GM21390 (cell line): ENCODE data around the gene COL4A5.
"Not testable (repeated sequence)": the region's sequence is repeated elsewhere in the genome, so short reads cannot be mapped to it uniquely, and the experiment has no call there.

ENCODE experiments used
- ATAC-seq: cut with Tn5 transposase; IDR thresholded peaks from one replicate; pipeline ENCODE4 v1.9.1; 2021; ENCODE audit not compliant: unreplicated experiment

COL4A5 gene

GRCh38 chrX:108439426-108439942 lies at the start of gene COL4A5:
TSS of gene COL4A5 (plus strand) at chrX:108439838. CDS start at chrX:108440126, 288 bp downstream.
- ATAC-seq = no peak

GRCh38 chrX:108390976-108391717 lies 48.5 kb upstream of the COL4A5 start:
- ATAC-seq = not testable (repeated sequence)

- ATAC-seq = no peak
Measured at GRCh38 chrX:108396188-108396891, 43.3 kb upstream of the COL4A5 start.

DNA sequence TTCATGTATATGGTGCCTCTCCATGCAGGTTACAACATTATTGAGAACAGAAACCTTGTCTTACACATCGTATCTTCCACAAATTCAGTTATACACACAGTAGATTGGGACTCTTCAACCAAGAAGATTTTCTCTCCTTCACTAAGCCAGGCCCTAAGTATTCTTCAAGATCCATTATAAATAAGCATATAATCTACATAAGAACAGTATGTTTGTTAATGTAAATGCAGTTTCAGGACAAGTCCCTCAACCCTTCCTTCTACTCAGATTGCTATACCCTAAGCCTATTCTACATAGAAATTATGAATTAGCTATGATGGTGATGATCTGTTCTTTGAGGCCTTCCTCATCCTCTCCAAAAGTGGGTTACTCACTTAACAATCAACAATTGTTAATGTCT lies 42.7 kb upstream of the COL4A5 start:
- no peak for ATAC-seq

DNA sequence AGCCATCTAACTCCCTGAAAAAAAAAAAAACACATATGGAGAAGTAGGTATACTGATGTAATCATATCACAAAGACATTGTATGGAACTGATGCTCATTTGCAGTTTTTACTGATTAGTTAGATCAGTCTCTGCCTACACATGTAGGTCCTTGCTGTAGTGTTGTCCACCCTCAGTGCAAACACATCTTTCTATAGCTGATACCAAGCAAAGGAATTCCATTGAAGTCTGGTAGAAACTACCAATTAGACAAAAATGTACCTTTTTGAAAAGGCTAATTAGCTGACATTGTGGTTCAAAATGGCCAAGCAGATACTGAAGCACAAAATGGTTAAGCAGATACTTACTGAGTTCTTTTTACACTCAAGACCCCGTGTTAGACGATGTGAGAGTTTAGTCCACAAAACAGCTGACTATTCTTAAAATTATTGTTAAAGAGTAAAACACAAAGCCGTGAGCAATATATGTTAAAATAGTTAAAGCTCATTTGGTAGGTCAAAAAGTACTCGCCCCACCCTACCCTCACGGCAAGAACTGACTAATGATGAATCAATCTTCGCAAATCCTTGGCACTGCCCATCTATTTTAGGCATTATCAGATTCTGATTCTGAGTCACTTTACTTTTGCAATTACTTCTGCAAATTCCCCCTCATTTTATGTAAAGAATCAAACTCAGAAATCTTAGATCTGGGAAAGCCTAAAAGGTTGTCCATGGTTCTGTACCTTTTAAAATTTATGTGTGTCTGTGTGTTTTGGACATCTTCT lies 41.8 kb upstream of the COL4A5 start:
- ATAC-seq = no peak

- ATAC-seq = no peak
Measured at GRCh38 chrX:108399418-108400165, 40.0 kb upstream of the COL4A5 start.

DNA sequence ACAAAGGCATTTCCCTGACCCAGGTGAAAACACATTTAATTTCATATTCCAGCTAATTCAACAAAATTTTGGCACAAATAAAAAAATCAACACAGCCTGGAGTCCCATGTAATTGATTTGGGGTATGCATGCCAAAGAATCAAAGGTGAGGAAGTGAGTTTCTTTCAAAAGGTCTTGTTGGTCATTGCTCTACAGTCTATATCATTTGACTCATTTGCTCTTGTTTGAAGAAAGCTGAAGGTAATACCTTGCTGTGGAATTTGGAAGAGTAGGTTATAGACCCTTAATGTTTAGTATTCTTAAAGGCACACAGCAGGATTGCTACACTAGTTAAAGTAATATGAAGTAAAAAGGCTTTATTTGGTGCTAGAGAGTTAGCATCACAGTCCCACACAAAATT lies 26.9 kb upstream of the COL4A5 start:
- no peak for ATAC-seq

DNA sequence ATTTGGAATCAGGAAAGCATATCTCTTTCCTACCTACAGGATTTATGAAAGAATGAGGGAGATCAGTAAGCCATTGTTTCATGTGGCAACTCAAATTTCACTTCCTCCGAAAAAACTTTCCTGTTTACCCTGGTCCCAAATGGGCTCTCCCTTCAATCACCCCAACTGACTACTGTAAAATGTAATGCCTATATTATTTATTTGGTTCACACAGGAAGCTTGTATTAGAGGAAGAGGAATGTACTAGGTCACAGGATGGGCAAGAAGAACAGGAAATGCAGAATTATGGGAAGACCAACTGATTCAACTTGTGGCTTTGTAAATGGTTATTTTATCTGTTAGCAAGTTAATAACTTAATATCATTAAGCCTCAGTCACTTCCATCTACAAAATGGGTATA lies 24.5 kb upstream of the COL4A5 start:
- ATAC-seq = no peak

DNA sequence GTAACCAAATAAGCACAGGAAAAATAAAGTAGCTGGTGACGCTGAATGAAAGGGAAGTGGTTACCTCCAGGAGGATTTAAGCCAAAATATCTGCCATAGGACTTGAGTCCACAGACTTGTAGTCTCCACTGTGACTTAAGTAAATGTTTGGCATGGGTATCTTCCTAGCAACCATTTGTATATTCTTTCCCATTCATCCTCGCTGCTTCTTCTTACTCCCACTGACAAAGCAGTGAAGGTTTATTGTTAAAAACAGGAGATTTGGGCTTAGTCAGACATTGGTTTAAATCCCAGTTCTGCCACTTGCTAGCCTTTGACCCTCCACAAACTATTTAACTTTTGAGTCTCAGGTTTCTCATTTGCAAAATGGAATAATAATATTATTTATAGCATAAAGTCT lies 23.7 kb upstream of the COL4A5 start:
- no peak for ATAC-seq

- ATAC-seq = peak; percentile 58
Measured at GRCh38 chrX:108417257-108417656, 22.4 kb upstream of the COL4A5 start.

GRCh38 chrX:108419401-108419800 lies 20.2 kb upstream of the COL4A5 start:
- no peak for ATAC-seq

- no peak for ATAC-seq
Measured at GRCh38 chrX:108420481-108420880, 19.2 kb upstream of the COL4A5 start.

GRCh38 chrX:108426262-108426661 lies 13.4 kb upstream of the COL4A5 start:
- ATAC-seq = no peak

- no peak for ATAC-seq
Measured at GRCh38 chrX:108435261-108435660, 4.4 kb upstream of the COL4A5 start.

DNA sequence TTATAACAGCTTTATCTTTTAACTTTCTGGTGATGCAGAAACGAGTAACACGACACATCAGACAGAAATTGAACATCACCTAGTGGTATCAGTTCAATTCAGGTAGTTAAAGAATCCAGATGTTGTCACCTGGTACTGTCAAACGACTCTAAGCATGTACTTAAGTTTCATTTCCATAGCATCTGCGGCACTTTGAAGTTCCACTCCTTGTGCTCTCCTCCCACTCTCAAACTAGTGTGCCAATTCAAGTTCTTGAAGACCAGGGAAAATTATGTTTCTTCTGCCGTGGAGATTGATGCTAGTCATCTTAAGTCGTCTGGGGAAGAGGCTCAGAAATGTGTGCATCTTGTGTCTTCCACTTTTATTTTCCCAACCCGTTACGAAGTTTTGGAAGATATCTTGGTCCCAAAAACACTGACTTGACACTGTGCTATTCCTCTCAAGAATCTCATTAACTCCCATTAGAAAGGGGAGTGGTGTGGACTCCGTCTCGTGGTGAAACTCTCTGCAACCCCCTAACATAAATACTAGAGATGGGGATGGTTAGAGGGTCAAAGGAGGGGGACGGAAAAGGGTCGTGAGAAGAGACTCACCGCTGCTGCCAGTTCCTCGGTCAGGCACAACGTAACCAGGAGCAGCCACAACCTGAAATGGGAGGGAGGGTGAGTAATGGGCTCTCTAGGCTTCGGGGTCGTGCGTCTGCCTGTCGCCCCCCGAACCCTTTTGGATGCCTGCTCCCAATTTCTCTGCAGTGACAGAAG lies 2.1 kb upstream of the COL4A5 start:
- ATAC-seq = no peak

- ATAC-seq = no peak
Measured at GRCh38 chrX:108438110-108438623, 1.5 kb upstream of the COL4A5 start, which contains the start of gene COL4A6. TSS of gene COL4A6 (minus strand) at chrX:108438422. CDS start at chrX:108438196, 226 bp downstream.

GRCh38 chrX:108439961-108440696 lies 491 bp downstream of the COL4A5 start:
- no peak for ATAC-seq

DNA sequence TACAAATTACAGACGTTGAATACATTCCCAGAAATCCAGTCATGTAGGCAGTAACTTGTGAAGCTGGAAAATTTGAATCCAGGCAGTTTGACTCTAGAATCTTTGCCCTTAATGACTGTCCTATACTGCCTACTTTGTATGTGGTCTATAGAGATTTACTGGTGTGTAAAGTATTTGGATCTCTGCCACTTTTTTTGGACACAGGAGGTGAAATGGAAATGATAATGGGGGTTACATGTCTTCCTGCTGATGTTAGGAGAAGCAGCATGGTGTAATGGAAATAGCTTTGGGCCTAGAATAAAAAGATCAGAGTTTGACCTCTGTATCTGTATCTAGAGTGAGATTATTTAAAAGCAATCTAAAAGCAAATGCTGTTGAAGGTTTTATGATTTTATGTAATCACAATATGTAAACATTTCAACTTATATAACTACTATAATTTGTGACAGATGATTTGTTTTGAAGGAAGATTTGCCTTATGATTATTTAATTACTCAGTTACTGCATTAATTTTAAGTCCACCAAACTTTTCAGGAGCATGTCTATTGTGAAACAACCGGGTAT lies 3.3 kb downstream of the COL4A5 start:
- no peak for ATAC-seq

DNA sequence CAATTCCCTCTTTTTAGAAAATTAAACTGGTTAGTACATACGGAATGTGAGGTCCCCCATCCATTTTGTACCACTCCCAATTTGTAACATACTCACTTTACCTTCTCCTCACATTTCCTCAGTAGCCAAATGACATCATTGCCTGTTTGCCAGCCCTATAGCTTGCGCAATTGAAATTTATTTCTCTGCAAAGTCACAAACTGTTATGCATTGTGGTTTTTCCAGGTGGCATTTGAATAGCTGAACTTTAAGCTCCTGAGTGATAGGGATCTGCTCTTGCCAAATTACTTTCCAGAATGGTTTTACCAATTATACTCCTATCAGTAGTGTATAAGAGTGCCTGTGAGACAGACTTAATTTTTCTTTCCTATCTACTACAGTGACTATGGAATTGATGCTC lies 7.7 kb downstream of the COL4A5 start:
- ATAC-seq = no peak
